ENCODE results near the gene LRIG1. TPM values are rescaled to one million over a fixed set of nuclear protein-coding genes. Genes with fewer than 3 reads are reported as not detected.

The LRIG1 gene
- total RNA-seq, 1 experiment from 2014 or later: 24.1 TPM

GRCh38 chr3:66386925-66387650, 113.7 kb downstream of the LRIG1 start:
- DNase-seq (ENCODE audit: low spot score): no peak
- intact Hi-C loops (cut with micrococcal nuclease; ENCODE audit: unreplicated experiment): no loop called here
- Histone ChIP-seq H3K4me1 (ENCODE audit: insufficient read depth, low read length, poor library complexity, severe bottlenecking) (no peaks in the 10 kb centered on the region), H3K4me3 (ENCODE audit: low read depth, low read length, poor library complexity, severe bottlenecking) (no peak overlapping the region), H3K36me3 (ENCODE audit: insufficient read depth, low read length, poor library complexity, severe bottlenecking) (peaks cover 26% of the 10 kb centered on the region), H3K9me3 (ENCODE audit: low read depth, low read length, poor library complexity, severe bottlenecking) (no peaks in the 10 kb centered on the region), H3K27ac (ENCODE audit: low read depth, low read length, poor library complexity, severe bottlenecking) (no peak overlapping the region), H3K27me3 (replicated peaks; ENCODE audit: insufficient read depth, low read depth, low read length, poor library complexity) (no peaks in the 10 kb centered on the region)
- ChIA-PET POLR2A (ENCODE audit: low non-redundant PET) (no interaction called here), CTCF (no interaction called here)
- BruUV-seq (replicated peaks): no TSS peak
- TF ChIP-seq EZH2 (IDR thresholded peaks at IDR 0.05; ENCODE audit: borderline replicate concordance, low read depth, low read length, poor library complexity, severe bottlenecking): no peak
- no peak for TF ChIP-seq CTCF (conservative IDR thresholded peaks at IDR 0.05; ENCODE audit: low read depth, low read length)

GRCh38 chr3:66386011-66386924, 114.6 kb downstream of the LRIG1 start:
- ChIA-PET POLR2A (ENCODE audit: low non-redundant PET) (no interaction called here), CTCF (no interaction called here)
- no peak for DNase-seq (ENCODE audit: low spot score)
- no peaks in the 10 kb centered on the region for H3K9me3 ChIP-seq (ENCODE audit: low read depth, low read length, poor library complexity, severe bottlenecking)
- TF ChIP-seq EZH2 (IDR thresholded peaks at IDR 0.05; ENCODE audit: borderline replicate concordance, low read depth, low read length, poor library complexity, severe bottlenecking) (no peak), CTCF (conservative IDR thresholded peaks at IDR 0.05; ENCODE audit: low read depth, low read length) (no peak)
- H3K27me3 ChIP-seq (replicated peaks; ENCODE audit: insufficient read depth, low read depth, low read length, poor library complexity): no peaks in the 10 kb centered on the region
- H3K4me3 ChIP-seq (ENCODE audit: low read depth, low read length, poor library complexity, severe bottlenecking): no peak overlapping the region
- no peaks in the 10 kb centered on the region for H3K4me1 ChIP-seq (ENCODE audit: insufficient read depth, low read length, poor library complexity, severe bottlenecking)
- H3K36me3 ChIP-seq (ENCODE audit: insufficient read depth, low read length, poor library complexity, severe bottlenecking): peaks cover 29% of the 10 kb centered on the region
- intact Hi-C loops (cut with micrococcal nuclease; ENCODE audit: unreplicated experiment): no loop called here
- no peak overlapping the region for H3K27ac ChIP-seq (ENCODE audit: low read depth, low read length, poor library complexity, severe bottlenecking)
- BruUV-seq (replicated peaks): no TSS peak

DNA sequence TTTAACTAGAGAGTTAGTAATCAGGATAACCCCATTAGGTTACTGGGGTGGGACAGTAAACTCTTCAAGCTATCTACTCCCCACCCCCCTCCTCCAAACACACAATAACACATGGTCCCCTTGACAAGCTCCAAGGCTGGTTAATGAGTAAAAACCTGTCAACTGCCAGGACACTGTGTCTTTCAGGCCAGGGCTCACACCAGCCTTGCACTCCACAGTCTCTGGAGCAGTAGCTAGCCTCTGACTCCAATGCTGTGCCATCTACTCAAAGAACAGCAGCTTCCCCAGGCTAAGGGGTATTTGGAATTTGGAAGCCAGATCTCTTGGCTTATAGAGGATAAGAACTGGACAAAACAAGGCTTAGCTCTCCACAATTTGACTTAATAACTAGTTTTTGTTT, 115.8 kb downstream of the LRIG1 start:
- H3K27ac ChIP-seq (ENCODE audit: low read depth, low read length, poor library complexity, severe bottlenecking): no peak overlapping the region
- no peak for DNase-seq (ENCODE audit: low spot score)
- intact Hi-C loops (cut with micrococcal nuclease; ENCODE audit: unreplicated experiment): no loop called here
- no peaks in the 10 kb centered on the region for H3K9me3 ChIP-seq (ENCODE audit: low read depth, low read length, poor library complexity, severe bottlenecking)
- no peaks in the 10 kb centered on the region for H3K4me1 ChIP-seq (ENCODE audit: insufficient read depth, low read length, poor library complexity, severe bottlenecking)
- no peak overlapping the region for H3K4me3 ChIP-seq (ENCODE audit: low read depth, low read length, poor library complexity, severe bottlenecking)
- ChIA-PET POLR2A (ENCODE audit: low non-redundant PET) (no interaction called here), CTCF (no interaction called here)
- H3K27me3 ChIP-seq (replicated peaks; ENCODE audit: insufficient read depth, low read depth, low read length, poor library complexity): no peaks in the 10 kb centered on the region
- no peak for TF ChIP-seq EZH2 (IDR thresholded peaks at IDR 0.05; ENCODE audit: borderline replicate concordance, low read depth, low read length, poor library complexity, severe bottlenecking)
- no peak for TF ChIP-seq CTCF (conservative IDR thresholded peaks at IDR 0.05; ENCODE audit: low read depth, low read length)
- H3K36me3 ChIP-seq (ENCODE audit: insufficient read depth, low read length, poor library complexity, severe bottlenecking): peaks cover 38% of the 10 kb centered on the region
- BruUV-seq (replicated peaks): no TSS peak

All from A673 (cell line).